Liver (tissue), 9 donors: Measurements from ENCODE around the gene MRPS16. TPM values are rescaled to one million over a fixed set of nuclear protein-coding genes. Genes with fewer than 3 reads are reported as not detected.

ENCODE experiments used
- DNase-seq: peaks from one replicate; pipeline ENCODE4 v3.0.0-alpha.2; 2017; ENCODE audit warnings: low spot score
- H3K27ac ChIP-seq, 2 donors: one replicate each; pipeline ENCODE4 v1.7.0; 2013; ENCODE audit warnings: inconsistent platforms in 2 of 2, low read length in 2 of 2, control low read depth in 1 of 2, low read depth in 1 of 2, mild to moderate bottlenecking in 1 of 2
- H3K27me3 ChIP-seq, 4 donors: one replicate each; pipeline versions ENCODE4 v1.6.1 to v1.7.0; 2013; ENCODE audit warnings: low read length in 3 of 4, inconsistent platforms in 1 of 4, mild to moderate bottlenecking in 1 of 4, moderate library complexity in 1 of 4; ENCODE audit not compliant: control insufficient read depth in 4 of 4, insufficient read depth in 4 of 4
- H3K36me3 ChIP-seq, 4 donors: one replicate each; pipeline versions ENCODE4 v1.6.1 to v1.7.0; 2013; ENCODE audit warnings: low read length in 3 of 4, mild to moderate bottlenecking in 3 of 4, low read depth in 1 of 4, moderate library complexity in 1 of 4; ENCODE audit not compliant: control insufficient read depth in 4 of 4, insufficient read depth in 3 of 4
- H3K4me1 ChIP-seq, 4 donors: one replicate each; pipeline versions ENCODE4 v1.6.1 to v1.7.0; 2013; ENCODE audit warnings: low read length in 3 of 4, mild to moderate bottlenecking in 3 of 4, moderate library complexity in 1 of 4; ENCODE audit not compliant: control insufficient read depth in 4 of 4, insufficient read depth in 4 of 4
- H3K4me3 ChIP-seq, 3 donors: one replicate each; pipeline versions ENCODE4 v1.6.1 to v1.7.0; 2013; ENCODE audit warnings: low read length in 3 of 3, control low read depth in 1 of 3, low read depth in 1 of 3, mild to moderate bottlenecking in 1 of 3
- H3K9ac ChIP-seq, 2 donors: one replicate each; pipeline ENCODE4 v1.7.0; 2013; ENCODE audit warnings: low read length in 2 of 2, mild to moderate bottlenecking in 2 of 2, moderate library complexity in 2 of 2, control low read depth in 1 of 2, low read depth in 1 of 2
- H3K9me3 ChIP-seq, 4 donors: one replicate each; pipeline versions ENCODE4 v1.6.1 to v1.7.0; 2013; ENCODE audit warnings: low read length in 3 of 4; ENCODE audit not compliant: control insufficient read depth in 4 of 4
- ATF3 ChIP-seq: IDR thresholded peaks from 2 replicates; pipeline ENCODE4 v1.6.1; 2016; ENCODE audit warnings: antibody characterized with exemption
- CTCF ChIP-seq: fragments of 150-350 bp; IDR thresholded peaks from 2 replicates; pipeline ENCODE4 v1.5.1; 2017; ENCODE audit warnings: improper control_type of control experiment, low read depth, low read length; ENCODE audit not compliant: missing input control
- EGR1 ChIP-seq, 2 donors: IDR thresholded peaks; 2 replicates each; pipeline ENCODE4 v1.6.1; 2016 to 2018; ENCODE audit warnings: antibody characterized with exemption in 2 of 2, low read depth in 2 of 2
- FOXA1 ChIP-seq: IDR thresholded peaks from 2 replicates; pipeline ENCODE4 v1.6.1; 2016; ENCODE audit warnings: antibody characterized with exemption
- FOXA2 ChIP-seq: IDR thresholded peaks from 2 replicates; pipeline ENCODE4 v1.6.1; 2016; ENCODE audit warnings: antibody characterized with exemption
- GABPA ChIP-seq, 2 donors: IDR thresholded peaks in 1 of 2; conservative IDR thresholded peaks in 1 of 2; 2 replicates each; pipeline ENCODE4 v1.6.1; 2016; ENCODE audit warnings: antibody characterized with exemption in 2 of 2, mild to moderate bottlenecking in 1 of 2, moderate library complexity in 1 of 2
- HNF4A ChIP-seq, 2 donors: conservative IDR thresholded peaks; 2 replicates each; pipeline ENCODE4 v1.6.1; 2016; ENCODE audit warnings: antibody characterized with exemption in 2 of 2, mild to moderate bottlenecking in 2 of 2
- HNF4G ChIP-seq: IDR thresholded peaks from 2 replicates; pipeline ENCODE4 v1.6.1; 2016; ENCODE audit warnings: antibody characterized with exemption
- JUND ChIP-seq, 2 donors: IDR thresholded peaks; 2 replicates each; pipeline ENCODE4 v1.6.1; 2016; ENCODE audit warnings: antibody characterized with exemption in 2 of 2
- MAX ChIP-seq: IDR thresholded peaks from 2 replicates; pipeline ENCODE4 v1.6.1; 2016; ENCODE audit warnings: antibody characterized with exemption
- NR2F2 ChIP-seq: IDR thresholded peaks from 2 replicates; pipeline ENCODE4 v1.6.1; 2016; ENCODE audit warnings: antibody characterized with exemption
- RAD21 ChIP-seq, 2 donors: IDR thresholded peaks; 2 replicates each; pipeline ENCODE4 v1.6.1; 2016; ENCODE audit warnings: antibody characterized with exemption in 2 of 2, mild to moderate bottlenecking in 2 of 2
- SP1 ChIP-seq: IDR thresholded peaks from 2 replicates; pipeline ENCODE4 v1.6.1; 2018; ENCODE audit warnings: antibody characterized with exemption, mild to moderate bottlenecking
- TAF1 ChIP-seq: conservative IDR thresholded peaks from 2 replicates; pipeline ENCODE4 v1.6.1; 2016; ENCODE audit warnings: antibody characterized with exemption, mild to moderate bottlenecking
- YY1 ChIP-seq: IDR thresholded peaks from 2 replicates; pipeline ENCODE4 v1.6.1; 2016; ENCODE audit warnings: antibody characterized with exemption, mild to moderate bottlenecking
- whole genome bisulfite sequencing: extraction: QIAGEN DNeasy Blood & Tissue Kit; methylation state at CpG from one replicate; pipeline ENCODE4 v1.1.7; 2013; 5-methylcytosine and 5-hydroxymethylcytosine counted together
- polyA plus RNA-seq, 2 donors: library from polyadenylated mRNA; stranded (reverse) in 1 of 2; unstranded in 1 of 2; fragments of 200-250 nt in 1 of 2; fragments of >200 nt in 1 of 2; fragmentation: Nextera tagmentation in 1 of 2; extraction: Ambion mirVana in 1 of 2; gene quantifications; one replicate each; pipeline versions ENCODE4 v1.2.1 to v1.2.3, GENCODE V29; 2013 to 2015
- total RNA-seq, 2 donors: library from RNA; depleted of rRNA; stranded (reverse); fragments of >200 nt; gene quantifications; one replicate each; pipeline ENCODE4 v1.2.3, GENCODE V29; 2014
- TF ChIP-seq, protein P1 (sequence below): IDR thresholded peaks from 2 replicates; pipeline ENCODE4 v1.6.1; 2016; ENCODE audit warnings: antibody characterized with exemption, mild to moderate bottlenecking
- TF ChIP-seq, protein P2 (sequence below): IDR thresholded peaks from 2 replicates; pipeline ENCODE4 v1.6.1; 2016; ENCODE audit warnings: antibody characterized with exemption
- donor health status: healthy.
- donor health status: healthy.
- donor health status: healthy.
- donor health status: healthy.
- donor health status: healthy.

The MRPS16 gene
- total and polyA plus RNA-seq, 4 donors, result 34.2 to 87.5 (median 48.3) TPM

DNA sequence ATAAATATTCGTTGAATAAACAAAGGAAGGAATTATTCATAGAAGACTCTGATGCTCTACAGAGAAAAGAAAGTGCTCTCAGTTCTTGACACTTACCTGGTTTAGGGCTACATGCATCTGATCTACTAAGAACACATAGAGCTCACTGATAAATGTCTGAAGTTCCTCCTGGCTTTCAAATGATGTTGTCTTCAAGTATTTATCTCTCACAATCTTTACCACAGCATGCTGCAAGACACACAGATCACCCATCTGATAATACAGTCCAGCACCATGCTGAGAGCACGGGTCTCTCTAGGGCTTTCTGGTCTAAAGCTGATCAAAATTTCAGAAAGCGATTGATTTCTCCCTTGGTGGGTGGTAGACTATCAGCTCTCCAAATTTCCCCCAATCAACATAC, 44.5 kb upstream of the MRPS16 start:
- no peak overlapping the region for H3K4me3 ChIP-seq
- H3K9ac ChIP-seq, result no peak overlapping the region

GRCh38 chr10:73293461-73293860, 41.0 kb upstream of the MRPS16 start:
- Histone ChIP-seq H3K27ac (no peak overlapping the region), H3K27me3 (no peaks in the 10 kb centered on the region), H3K9ac (no peak overlapping the region), H3K36me3 (no peaks in the 10 kb centered on the region), H3K4me3 (no peak overlapping the region), H3K9me3 (no peaks in the 10 kb centered on the region), H3K4me1 (no peaks in the 10 kb centered on the region)
- 85% methylated on average over 3 of the region's 3 CpGs for WGBS
- no peak for TF ChIP-seq ATF3
- TF ChIP-seq TAF1, result no peak
- TF ChIP-seq FOXA1, result no peak
- TF ChIP-seq YY1, result no peak
- TF ChIP-seq FOXA2, result no peak
- DNase-seq, result no peak

More for the DNA sequence above, 44.5 kb upstream of the MRPS16 start:
- no peaks in the 10 kb centered on the region for H3K4me1 ChIP-seq
- H3K9me3 ChIP-seq, result no peaks in the 10 kb centered on the region
- DNase-seq, result no peak
- H3K36me3 ChIP-seq, result no peaks in the 10 kb centered on the region
- H3K27ac ChIP-seq, result no peak overlapping the region
- 82% methylated on average over 3 of the region's 3 CpGs for WGBS
- no peaks in the 10 kb centered on the region for H3K27me3 ChIP-seq
- TF ChIP-seq EGR1 (IDR thresholded peaks at IDR 0.05; ENCODE audit: low read depth in 2 of 2), result no peak
- no peak for TF ChIP-seq GABPA (IDR thresholded peaks at IDR 0.05 in 1 of 2, conservative IDR thresholded peaks at IDR 0.05 in 1 of 2)
- no peak for TF ChIP-seq RAD21 (IDR thresholded peaks at IDR 0.05)

DNA sequence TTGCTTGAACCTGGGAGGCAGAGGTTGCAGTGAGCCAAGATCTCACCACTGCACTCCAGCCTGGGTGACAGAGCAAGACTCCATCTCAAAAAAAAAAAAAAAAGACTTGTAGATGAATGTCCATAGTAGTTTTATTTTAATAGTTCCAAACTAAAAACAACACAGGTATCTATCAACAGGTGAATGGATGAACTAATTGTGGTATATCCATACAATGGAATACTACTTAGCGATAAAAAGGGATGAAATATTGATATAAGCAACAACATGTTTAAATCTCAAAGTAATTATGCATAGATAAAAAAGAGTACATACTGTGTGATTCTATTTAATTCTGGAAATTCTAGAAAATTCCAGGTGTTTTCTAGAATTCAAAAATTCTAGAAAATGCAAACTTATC, 37.5 kb upstream of the MRPS16 start:
- 99% methylated on average over 1 of the region's 1 CpG for WGBS
- no peaks in the 10 kb centered on the region for H3K36me3 ChIP-seq
- no peaks in the 10 kb centered on the region for H3K4me1 ChIP-seq
- no peaks in the 10 kb centered on the region for H3K9me3 ChIP-seq
- no peak for TF ChIP-seq JUND (IDR thresholded peaks at IDR 0.05)
- TF ChIP-seq, protein P1, sequence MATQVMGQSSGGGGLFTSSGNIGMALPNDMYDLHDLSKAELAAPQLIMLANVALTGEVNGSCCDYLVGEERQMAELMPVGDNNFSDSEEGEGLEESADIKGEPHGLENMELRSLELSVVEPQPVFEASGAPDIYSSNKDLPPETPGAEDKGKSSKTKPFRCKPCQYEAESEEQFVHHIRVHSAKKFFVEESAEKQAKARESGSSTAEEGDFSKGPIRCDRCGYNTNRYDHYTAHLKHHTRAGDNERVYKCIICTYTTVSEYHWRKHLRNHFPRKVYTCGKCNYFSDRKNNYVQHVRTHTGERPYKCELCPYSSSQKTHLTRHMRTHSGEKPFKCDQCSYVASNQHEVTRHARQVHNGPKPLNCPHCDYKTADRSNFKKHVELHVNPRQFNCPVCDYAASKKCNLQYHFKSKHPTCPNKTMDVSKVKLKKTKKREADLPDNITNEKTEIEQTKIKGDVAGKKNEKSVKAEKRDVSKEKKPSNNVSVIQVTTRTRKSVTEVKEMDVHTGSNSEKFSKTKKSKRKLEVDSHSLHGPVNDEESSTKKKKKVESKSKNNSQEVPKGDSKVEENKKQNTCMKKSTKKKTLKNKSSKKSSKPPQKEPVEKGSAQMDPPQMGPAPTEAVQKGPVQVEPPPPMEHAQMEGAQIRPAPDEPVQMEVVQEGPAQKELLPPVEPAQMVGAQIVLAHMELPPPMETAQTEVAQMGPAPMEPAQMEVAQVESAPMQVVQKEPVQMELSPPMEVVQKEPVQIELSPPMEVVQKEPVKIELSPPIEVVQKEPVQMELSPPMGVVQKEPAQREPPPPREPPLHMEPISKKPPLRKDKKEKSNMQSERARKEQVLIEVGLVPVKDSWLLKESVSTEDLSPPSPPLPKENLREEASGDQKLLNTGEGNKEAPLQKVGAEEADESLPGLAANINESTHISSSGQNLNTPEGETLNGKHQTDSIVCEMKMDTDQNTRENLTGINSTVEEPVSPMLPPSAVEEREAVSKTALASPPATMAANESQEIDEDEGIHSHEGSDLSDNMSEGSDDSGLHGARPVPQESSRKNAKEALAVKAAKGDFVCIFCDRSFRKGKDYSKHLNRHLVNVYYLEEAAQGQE, result no peak
- TF ChIP-seq YY1, result no peak
- no peak for TF ChIP-seq TAF1
- TF ChIP-seq RAD21 (IDR thresholded peaks at IDR 0.05), result no peak
- TF ChIP-seq, protein P2, sequence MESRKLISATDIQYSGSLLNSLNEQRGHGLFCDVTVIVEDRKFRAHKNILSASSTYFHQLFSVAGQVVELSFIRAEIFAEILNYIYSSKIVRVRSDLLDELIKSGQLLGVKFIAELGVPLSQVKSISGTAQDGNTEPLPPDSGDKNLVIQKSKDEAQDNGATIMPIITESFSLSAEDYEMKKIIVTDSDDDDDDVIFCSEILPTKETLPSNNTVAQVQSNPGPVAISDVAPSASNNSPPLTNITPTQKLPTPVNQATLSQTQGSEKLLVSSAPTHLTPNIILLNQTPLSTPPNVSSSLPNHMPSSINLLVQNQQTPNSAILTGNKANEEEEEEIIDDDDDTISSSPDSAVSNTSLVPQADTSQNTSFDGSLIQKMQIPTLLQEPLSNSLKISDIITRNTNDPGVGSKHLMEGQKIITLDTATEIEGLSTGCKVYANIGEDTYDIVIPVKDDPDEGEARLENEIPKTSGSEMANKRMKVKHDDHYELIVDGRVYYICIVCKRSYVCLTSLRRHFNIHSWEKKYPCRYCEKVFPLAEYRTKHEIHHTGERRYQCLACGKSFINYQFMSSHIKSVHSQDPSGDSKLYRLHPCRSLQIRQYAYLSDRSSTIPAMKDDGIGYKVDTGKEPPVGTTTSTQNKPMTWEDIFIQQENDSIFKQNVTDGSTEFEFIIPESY, result no peak
- TF ChIP-seq HNF4A (conservative IDR thresholded peaks at IDR 0.05), result no peak
- no peak for TF ChIP-seq MAX
- TF ChIP-seq ATF3, result no peak
- no peak for TF ChIP-seq CTCF
- no peak for TF ChIP-seq GABPA (IDR thresholded peaks at IDR 0.05 in 1 of 2, conservative IDR thresholded peaks at IDR 0.05 in 1 of 2)
- no peak for TF ChIP-seq FOXA1
- no peak for TF ChIP-seq EGR1 (IDR thresholded peaks at IDR 0.05; ENCODE audit: low read depth in 2 of 2)
- no peak for TF ChIP-seq HNF4G
- no peak for TF ChIP-seq NR2F2
- no peak for TF ChIP-seq SP1
- H3K4me3 ChIP-seq, result no peak overlapping the region
- H3K27me3 ChIP-seq, result no peaks in the 10 kb centered on the region
- DNase-seq, result no peak
- no peak overlapping the region for H3K27ac ChIP-seq
- no peak overlapping the region for H3K9ac ChIP-seq
